Measurements from ENCODE around the gene FOXK2. TPM values are rescaled to one million over a fixed set of nuclear protein-coding genes. Genes with fewer than 3 reads are reported as not detected.

FOXK2 gene
- polyA plus RNA-seq, 3 donors = 35.2 to 37.9 (median 36.0) TPM

GRCh38 chr17:82601447-82602000 lies 82.0 kb downstream of the FOXK2 start:
- no peak for DNase-seq (ENCODE audit: low read depth in 3 of 3, low spot score in 2 of 3)

- DNase-seq (ENCODE audit: low read depth in 3 of 3, low spot score in 2 of 3) = no peak
Measured at GRCh38 chr17:82602487-82602886, 83.0 kb downstream of the FOXK2 start.

DNA sequence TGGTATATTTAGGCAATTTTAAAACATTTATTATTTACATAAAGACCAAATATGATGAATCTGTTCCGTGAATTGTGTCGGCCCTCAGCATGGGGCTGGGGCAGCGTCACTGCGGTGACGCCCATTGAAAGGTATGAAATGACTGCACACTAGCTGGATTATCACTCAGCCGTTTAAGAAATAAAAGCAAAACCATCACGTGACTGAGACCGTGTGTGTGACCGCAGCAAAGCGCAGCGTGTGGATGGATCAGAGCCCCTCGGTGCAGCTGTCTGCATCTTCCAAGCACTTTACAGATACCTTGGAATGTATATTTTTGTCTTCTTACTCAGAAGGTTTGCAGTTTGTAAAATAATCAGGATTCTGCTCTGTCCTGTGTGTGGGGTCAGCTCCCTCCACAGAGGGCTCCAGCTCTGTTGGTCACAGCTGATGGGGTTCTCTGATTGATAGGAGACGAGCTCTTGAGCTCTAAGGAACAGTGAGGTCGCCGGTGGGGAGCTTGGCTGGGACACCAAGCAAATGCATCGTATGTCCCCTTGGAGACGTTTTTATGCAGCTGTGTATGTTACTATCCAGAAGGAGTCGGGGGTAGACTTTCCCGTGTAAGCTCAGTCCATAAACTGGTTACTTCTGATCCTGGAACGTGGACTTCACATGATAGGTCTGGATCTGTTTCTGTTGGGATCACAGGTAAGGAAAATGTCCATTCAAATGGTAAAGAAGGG lies 83.6 kb downstream of the FOXK2 start:
- DNase-seq (ENCODE audit: low read depth in 3 of 3, low spot score in 2 of 3) = no peak

DNA sequence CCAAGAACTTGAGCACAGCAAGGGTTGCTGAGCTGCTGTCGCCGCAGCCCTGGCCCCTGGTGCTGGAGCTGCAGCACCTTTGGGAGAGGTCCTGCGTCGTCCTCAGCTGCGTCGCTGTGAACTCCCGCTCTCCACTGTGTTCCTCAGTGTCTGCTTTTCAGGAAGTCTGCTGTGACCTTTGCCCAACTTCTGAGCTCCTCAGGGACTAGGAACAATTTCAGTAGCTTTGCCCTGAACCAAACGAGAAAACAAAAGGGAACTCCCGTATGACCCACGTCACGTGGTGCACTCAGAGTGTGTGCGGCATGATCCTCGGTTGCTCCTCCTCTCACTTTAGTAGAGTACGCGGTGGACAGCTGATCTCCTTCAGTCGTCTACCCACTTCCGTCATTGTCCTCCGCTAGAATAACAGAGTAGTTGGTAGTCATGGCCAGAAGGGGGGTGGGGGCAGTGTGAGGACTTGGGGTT lies 84.5 kb downstream of the FOXK2 start:
- no peak for DNase-seq (ENCODE audit: low read depth in 3 of 3, low spot score in 2 of 3)

DNA sequence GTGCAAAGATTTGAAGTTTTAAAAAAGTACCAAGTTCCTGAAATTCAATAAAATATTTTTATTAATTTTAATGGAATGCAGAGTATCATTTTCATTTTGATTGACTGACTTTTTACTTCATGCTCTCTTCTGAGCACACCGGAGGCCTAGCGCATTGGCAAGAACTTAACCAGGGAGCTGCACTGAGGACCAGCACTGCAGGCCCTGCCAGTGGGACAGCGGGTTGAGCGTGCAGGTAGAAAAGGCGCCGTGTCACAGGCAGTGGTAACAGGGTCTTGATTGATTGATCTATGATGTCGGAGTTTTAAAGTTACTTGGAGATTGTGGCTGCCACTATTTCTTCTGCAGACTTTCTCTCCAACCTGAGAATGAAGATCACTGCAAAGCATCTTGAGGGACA lies 85.0 kb downstream of the FOXK2 start:
- DNase-seq (ENCODE audit: low read depth in 3 of 3, low spot score in 2 of 3) = no peak

DNA sequence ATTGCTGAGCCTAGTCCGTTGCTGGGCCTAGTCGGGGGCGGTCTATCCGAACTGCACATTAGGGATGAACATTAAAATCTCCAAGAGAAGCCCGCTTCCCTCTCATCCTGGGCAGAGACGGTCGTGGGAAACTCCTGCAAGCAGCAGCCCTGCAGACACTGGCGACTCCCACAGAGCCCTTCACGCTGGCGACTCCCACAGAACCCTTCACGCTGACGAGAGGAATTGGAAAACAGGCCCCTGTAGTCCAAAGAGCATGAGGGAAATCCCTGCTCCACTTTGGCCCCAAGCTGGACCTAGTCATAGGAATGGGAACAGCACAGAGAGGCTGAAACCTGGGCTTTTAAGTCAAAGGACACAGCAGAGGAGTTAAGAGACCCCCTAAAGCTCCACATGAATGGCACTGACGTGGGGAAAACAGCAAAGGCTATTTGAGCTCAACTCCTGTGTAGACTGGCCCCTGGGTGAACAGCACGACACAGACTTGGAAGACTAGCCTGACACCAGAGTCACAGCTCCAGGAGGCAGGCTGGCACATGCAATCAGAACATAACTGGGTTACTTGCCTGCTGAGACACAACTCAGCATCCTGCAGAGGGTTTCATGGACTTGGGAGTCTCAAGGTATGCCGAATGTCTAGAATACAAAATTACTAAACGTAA lies 86.5 kb downstream of the FOXK2 start:
- no peak for DNase-seq (ENCODE audit: low read depth in 3 of 3, low spot score in 2 of 3)

- DNase-seq (ENCODE audit: low read depth in 3 of 3, low spot score in 2 of 3) = no peak
Measured at GRCh38 chr17:82608816-82609215, 89.3 kb downstream of the FOXK2 start.

GRCh38 chr17:82609655-82610054 lies 90.1 kb downstream of the FOXK2 start:
- DNase-seq (ENCODE audit: low read depth in 3 of 3, low spot score in 2 of 3) = no peak

GRCh38 chr17:82611140-82612058 lies 91.9 kb downstream of the FOXK2 start:
- no peak for DNase-seq (ENCODE audit: low read depth in 3 of 3, low spot score in 2 of 3)

- DNase-seq (ENCODE audit: low read depth in 3 of 3, low spot score in 2 of 3) = no peak
Measured at GRCh38 chr17:82613283-82614094, 94.0 kb downstream of the FOXK2 start.

GRCh38 chr17:82614095-82614631 lies 94.6 kb downstream of the FOXK2 start:
- DNase-seq (ENCODE audit: low read depth in 3 of 3, low spot score in 2 of 3) = no peak

GRCh38 chr17:82615084-82616020 lies 95.8 kb downstream of the FOXK2 start:
- no peak for DNase-seq (ENCODE audit: low read depth in 3 of 3, low spot score in 2 of 3)

GRCh38 chr17:82616021-82616711 lies 96.6 kb downstream of the FOXK2 start:
- no peak for DNase-seq (ENCODE audit: low read depth in 3 of 3, low spot score in 2 of 3)

DNA sequence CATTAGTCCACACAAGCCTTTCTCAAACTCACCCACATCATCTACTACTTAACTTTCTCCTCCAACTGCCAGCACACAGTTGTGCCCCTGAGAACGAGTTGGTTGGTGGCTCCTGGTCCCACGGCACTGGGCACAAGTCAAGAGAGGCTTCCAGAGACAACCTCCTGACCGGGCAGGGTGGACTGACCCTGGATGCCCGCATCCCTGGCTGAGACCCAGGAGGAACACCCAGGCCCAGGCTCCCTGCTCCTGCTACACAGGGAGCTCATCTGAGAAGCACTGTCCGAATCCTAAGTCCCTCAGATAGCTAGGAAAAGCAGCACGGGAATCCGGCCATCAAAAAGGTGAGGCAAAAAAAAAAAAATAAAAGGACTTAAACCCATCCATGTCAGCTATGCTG lies 99.7 kb downstream of the FOXK2 start:
- DNase-seq (ENCODE audit: low read depth in 3 of 3, low spot score in 2 of 3) = no peak

DNA sequence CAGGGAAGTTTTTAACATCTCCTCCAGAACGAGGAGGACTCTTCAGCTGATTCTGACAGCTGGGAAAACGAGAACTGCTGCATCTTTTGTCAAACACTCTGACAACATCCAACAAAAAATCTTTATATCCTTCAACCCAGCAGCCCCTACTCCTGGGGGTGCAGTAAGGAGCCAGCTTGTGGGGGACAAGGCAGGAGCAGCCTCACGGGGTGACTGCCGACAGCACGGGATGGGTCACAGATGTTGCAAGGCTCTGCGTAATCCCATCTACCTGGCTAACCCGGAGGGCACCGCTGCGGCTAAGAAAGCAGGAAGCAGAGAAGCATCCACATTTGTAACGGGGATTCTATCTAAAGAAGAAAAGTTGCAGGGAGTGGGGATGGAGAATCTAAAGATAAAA lies 100.1 kb downstream of the FOXK2 start:
- no peak for DNase-seq (ENCODE audit: low read depth in 3 of 3, low spot score in 2 of 3)

DNA sequence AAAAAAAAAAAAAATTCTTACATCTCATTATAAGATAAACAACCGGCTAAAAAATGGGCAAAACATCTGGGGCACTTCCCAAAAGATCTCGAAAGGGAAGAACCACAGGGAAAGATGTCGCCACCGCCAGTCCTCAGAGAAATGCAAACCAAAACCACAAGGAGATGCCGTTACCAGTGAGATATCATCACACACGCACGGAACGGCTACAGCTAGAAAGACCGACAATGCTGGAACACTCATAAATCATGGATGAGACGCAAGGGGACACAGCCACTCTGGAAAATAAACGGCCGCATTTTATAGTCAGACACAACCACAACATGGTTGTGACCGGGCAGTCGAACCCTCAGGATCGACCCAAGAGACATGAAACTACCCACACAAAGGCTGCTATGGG lies 104.2 kb downstream of the FOXK2 start:
- no peak for DNase-seq (ENCODE audit: low read depth in 3 of 3, low spot score in 2 of 3)

DNA sequence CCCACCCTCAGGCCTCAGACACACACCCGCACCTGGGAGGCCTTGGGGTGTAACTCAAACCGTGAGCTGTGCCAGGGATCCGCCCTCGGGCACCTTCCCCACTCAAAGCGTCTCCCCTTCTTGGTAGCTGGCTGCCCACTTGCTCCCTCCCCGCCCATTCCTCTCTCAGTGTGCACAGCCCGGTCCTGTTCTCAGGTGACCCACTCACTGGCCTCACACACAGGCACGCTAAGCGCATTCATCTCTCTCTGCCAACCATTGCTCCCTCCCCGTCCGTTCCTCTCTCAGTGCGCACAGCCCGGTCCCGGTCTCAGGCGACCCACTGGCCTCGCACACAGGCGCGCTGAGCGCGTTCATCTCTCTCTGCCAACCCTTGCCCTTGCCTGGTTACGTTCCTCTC lies 107.9 kb downstream of the FOXK2 start:
- DNase-seq (ENCODE audit: low read depth in 3 of 3, low spot score in 2 of 3) = no peak

DNA sequence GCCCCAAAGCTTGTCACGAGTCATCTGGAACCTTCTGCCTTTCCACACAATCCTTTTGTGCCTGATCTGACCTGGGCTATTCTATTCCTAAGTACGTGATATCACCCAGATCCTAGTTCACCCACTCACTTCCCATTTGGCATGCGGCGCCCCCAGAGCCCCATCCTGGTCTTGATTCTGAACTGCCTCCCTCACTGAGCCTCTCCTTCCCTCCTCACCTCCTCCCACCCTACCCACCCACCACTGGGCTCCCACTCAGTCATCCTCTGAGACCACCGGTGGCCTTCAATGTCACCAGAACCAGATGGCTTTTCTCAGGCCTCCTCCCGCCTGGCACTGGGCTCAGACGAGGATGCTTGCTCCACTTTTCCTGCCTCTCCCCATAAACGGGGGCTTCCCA lies 110.2 kb downstream of the FOXK2 start:
- DNase-seq (ENCODE audit: low read depth in 3 of 3, low spot score in 2 of 3) = no peak
